Thoracic aorta (tissue), 2 donors: ENCODE results near the gene PRR3. TPM values are rescaled to one million over a fixed set of nuclear protein-coding genes. Genes with fewer than 3 reads are reported as not detected.

ENCODE experiments used
- ATAC-seq: fragments of 150-250 bp; one replicate; pipeline ENCODE4 v1.8.0; 2017; ENCODE audit warnings: low read depth; ENCODE audit not compliant: insufficient number of reproducible peaks, low FRiP score
- DNase-seq: peaks from one replicate; pipeline ENCODE4 v3.0.0-alpha.2; 2020; ENCODE audit warnings: low spot score
- H3K27ac ChIP-seq, 2 donors: fragments of 200-600 bp; sonication (generic); 1 replicate in 1 of 2; 2 replicates in 1 of 2; pipeline ENCODE4 v1.5.1; 2016; ENCODE audit warnings: mild to moderate bottlenecking in 2 of 2, moderate library complexity in 2 of 2
- H3K27me3 ChIP-seq: fragments of 200-600 bp; sonication (generic); replicated peaks from 2 replicates; pipeline ENCODE4 v1.6.0; 2016; ENCODE audit warnings: mild to moderate bottlenecking; ENCODE audit not compliant: insufficient read depth
- H3K36me3 ChIP-seq: fragments of 200-600 bp; sonication (generic); one replicate; pipeline ENCODE4 v1.5.1; 2016
- H3K4me1 ChIP-seq, 2 donors: fragments of 200-600 bp; sonication (generic); 1 replicate in 1 of 2; 2 replicates in 1 of 2; pipeline versions ENCODE4 v1.5.1 to v1.6.0; 2016; ENCODE audit warnings: low read depth in 2 of 2, mild to moderate bottlenecking in 1 of 2; ENCODE audit not compliant: control insufficient read depth in 1 of 2
- H3K4me3 ChIP-seq: fragments of 200-600 bp; sonication (generic); 2 replicates; pipeline ENCODE4 v1.5.1; 2016; ENCODE audit warnings: mild to moderate bottlenecking
- H3K9me3 ChIP-seq: fragments of 200-600 bp; sonication (generic); 2 replicates; pipeline ENCODE4 v1.5.1; 2016
- CTCF ChIP-seq: fragments of 200-600 bp; sonication (generic); IDR thresholded peaks from one replicate; pipeline ENCODE4 v1.5.1; 2019; ENCODE audit warnings: antibody characterized with exemption
- total RNA-seq, 2 donors: library from RNA; depleted of rRNA; stranded (reverse); fragments of >200 nt; gene quantifications; one replicate each; pipeline versions ENCODE4 v1.1.0 to v1.2.3, GENCODE V29; 2016

Gene PRR3
- total RNA-seq, 2 donors from 2014 or later: 4.2 to 10.4 TPM

DNA sequence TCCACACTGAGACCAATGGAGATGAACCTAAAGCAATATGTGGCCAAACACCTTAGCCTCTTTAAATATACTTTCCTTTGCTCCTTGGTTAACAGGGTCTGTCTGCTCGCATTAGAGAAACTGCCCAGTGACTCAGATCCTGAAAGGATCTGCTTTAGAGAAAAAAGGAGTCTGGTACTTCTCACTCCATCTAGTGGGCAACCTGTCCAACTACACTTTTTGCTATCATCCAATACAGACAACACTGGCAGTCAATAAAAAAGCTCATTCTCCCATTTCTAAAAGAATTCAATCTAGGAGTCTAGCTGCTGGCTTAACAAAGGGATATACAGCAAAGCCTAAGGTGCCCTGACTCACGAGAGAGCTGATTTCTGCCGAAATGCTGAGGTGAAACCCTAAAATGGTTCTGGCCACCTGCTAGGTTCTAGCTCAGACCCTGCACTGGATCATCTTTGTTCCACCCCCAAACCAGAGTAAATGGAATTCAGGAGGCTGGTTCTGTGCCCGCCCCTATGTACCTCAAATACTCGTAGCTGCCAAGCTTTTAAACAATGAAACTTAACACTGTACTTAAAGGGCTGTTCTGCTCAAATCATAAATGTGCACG lies 12.3 kb upstream of the PRR3 start:
- no peak for DNase-seq
- Histone ChIP-seq H3K36me3 (peaks cover 23% of the 10 kb centered on the region), H3K27me3 (no peaks in the 10 kb centered on the region), H3K4me1 (peaks cover 0 to 8% of the 10 kb centered on the region in 2 donors), H3K27ac (no peak overlapping the region), H3K9me3 (no peaks in the 10 kb centered on the region), H3K4me3 (no peak overlapping the region)
- no peak for ATAC-seq
- TF ChIP-seq CTCF: peak; percentile 70

- no peak for ATAC-seq
- H3K36me3 ChIP-seq: peaks cover 35% of the 10 kb centered on the region
- DNase-seq: no peak
Measured at GRCh38 chr6:30547454-30547853, 9.6 kb upstream of the PRR3 start.

GRCh38 chr6:30548375-30548774 lies 8.7 kb upstream of the PRR3 start:
- ATAC-seq: no peak

More at GRCh38 chr6:30547454-30547853, 9.6 kb upstream of the PRR3 start:
- Histone ChIP-seq H3K9me3 (no peaks in the 10 kb centered on the region), H3K4me1 (no peaks in the 10 kb centered on the region), H3K27me3 (no peaks in the 10 kb centered on the region), H3K4me3 (no peak overlapping the region), H3K27ac (no peak overlapping the region)
- TF ChIP-seq CTCF: no peak

GRCh38 chr6:30554404-30554803 lies 2.7 kb upstream of the PRR3 start:
- Histone ChIP-seq H3K27me3 (no peaks in the 10 kb centered on the region), H3K4me3 (peak overlapping the region; percentile 98), H3K36me3 (peaks cover 28% of the 10 kb centered on the region), H3K9me3 (no peaks in the 10 kb centered on the region), H3K27ac (peak overlapping the region in 1 of 2 donors; percentile 98), H3K4me1 (peaks cover 13 to 22% of the 10 kb centered on the region in 2 donors)
- TF ChIP-seq CTCF: no peak
- no peak for DNase-seq
- no peak for ATAC-seq

More at GRCh38 chr6:30548375-30548774, 8.7 kb upstream of the PRR3 start:
- Histone ChIP-seq H3K27ac (no peak overlapping the region), H3K9me3 (no peaks in the 10 kb centered on the region), H3K36me3 (peaks cover 44% of the 10 kb centered on the region), H3K4me3 (no peak overlapping the region), H3K27me3 (no peaks in the 10 kb centered on the region), H3K4me1 (no peaks in the 10 kb centered on the region)
- no peak for TF ChIP-seq CTCF
- no peak for DNase-seq

DNA sequence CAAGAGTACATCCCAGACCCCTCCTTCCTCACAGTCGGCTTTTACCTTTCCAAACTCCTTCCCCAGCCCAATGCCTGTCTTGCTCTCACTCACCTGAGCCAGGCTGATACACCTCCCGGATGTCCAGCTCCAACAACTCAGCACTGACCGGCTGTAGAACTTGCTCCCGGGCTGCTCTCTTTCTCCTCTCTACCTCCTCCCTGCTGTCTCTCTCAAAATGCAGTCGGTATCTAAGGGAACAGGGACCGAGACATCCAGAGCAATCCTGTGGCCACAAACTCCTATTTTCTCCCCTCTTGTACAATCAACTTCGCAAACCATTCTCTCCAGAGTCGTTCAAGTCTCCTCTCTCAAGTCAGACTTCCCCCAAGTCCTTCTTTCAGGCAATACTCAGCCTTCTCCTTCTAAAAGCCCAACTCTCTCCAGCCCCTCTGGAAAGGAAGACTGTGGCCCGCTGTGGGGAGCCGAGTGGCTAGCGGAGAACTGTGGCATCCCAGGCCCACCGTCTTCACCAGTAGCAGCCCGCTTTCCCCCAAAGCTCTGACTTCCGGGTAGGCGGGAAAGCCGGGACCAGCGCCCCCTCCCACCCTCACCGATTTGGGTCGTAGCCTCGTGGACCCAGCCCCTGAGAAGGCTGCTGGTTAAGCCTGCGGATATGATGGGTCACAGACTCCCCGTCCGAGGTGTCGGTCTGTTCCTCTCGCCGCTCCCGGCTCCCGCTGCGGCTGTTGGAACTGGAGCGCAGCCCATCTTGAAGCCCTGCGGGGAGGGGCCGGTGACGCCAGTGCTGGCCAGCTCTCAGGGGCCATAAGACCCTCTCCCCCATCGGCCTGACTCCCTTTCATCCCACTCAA lies 1.9 kb upstream of the PRR3 start:
- peaks cover 28% of the 10 kb centered on the region for H3K36me3 ChIP-seq
- H3K9me3 ChIP-seq: no peaks in the 10 kb centered on the region
- peaks cover 13 to 22% of the 10 kb centered on the region in 2 donors for H3K4me1 ChIP-seq
- DNase-seq (no peak), ATAC-seq (peak; percentile 27)
- no peak for TF ChIP-seq CTCF
- H3K4me3 ChIP-seq: peak overlapping the region; percentile 98
- H3K27me3 ChIP-seq: no peaks in the 10 kb centered on the region
- peak overlapping the region; percentile 98 to 99 for H3K27ac ChIP-seq
